ENCODE data around the gene CPA1. TPM values are rescaled to one million over a fixed set of nuclear protein-coding genes. Genes with fewer than 3 reads are reported as not detected.

The CPA1 gene
- total RNA-seq, 1 experiment from 2014 or later, result not detected

GRCh38 chr7:130432886-130433285 lies 52.6 kb downstream of the CPA1 start:
- Histone ChIP-seq H4K20me1 (ENCODE audit: control insufficient read depth, insufficient read depth, insufficient read length) (no peaks in the 10 kb centered on the region), H3K4ac (ENCODE audit: low read depth, low read length) (no peak overlapping the region), H4K5ac (ENCODE audit: insufficient read length, low read depth, low read length) (no peak overlapping the region), H3K9ac (ENCODE audit: extremely low read depth, insufficient read length, low read length) (no peak overlapping the region), H3T11ph (ENCODE audit: low read length) (no peak overlapping the region), H4K8ac (replicated peaks; ENCODE audit: insufficient read length, low read depth, low read length) (no peak overlapping the region), H3K27me3 (ENCODE audit: insufficient read depth, low read length) (no peaks in the 10 kb centered on the region), H3K56ac (ENCODE audit: insufficient read length, low read depth, low read length) (no peak overlapping the region), H3K4me2 (ENCODE audit: insufficient read depth, insufficient read length, low read length) (no peak overlapping the region), H2BK120ac (ENCODE audit: low read depth, low read length, poor library complexity, severe bottlenecking) (no peak overlapping the region), H3K23me2 (ENCODE audit: insufficient read length, low read depth, low read length, poor library complexity, severe bottlenecking) (no peaks in the 10 kb centered on the region), H3K14ac (ENCODE audit: insufficient read depth, low read length) (no peak overlapping the region), H2BK12ac (ENCODE audit: insufficient read length, low read depth, low read length) (no peak overlapping the region), H2BK15ac (ENCODE audit: low read depth, low read length) (no peak overlapping the region), H2BK5ac (ENCODE audit: insufficient read length, low read length) (no peak overlapping the region), H3K23ac (ENCODE audit: insufficient read length, low read depth, low read length) (no peak overlapping the region), H3K79me1 (ENCODE audit: insufficient read depth, low read depth, low read length, poor library complexity, severe bottlenecking) (no peaks in the 10 kb centered on the region), H2AK5ac (ENCODE audit: insufficient read length, low read length) (no peak overlapping the region), H3K79me2 (ENCODE audit: insufficient read depth, low read length) (no peaks in the 10 kb centered on the region), H3K27ac (ENCODE audit: insufficient read length, low read depth, low read length) (no peak overlapping the region), H3K9me3 (ENCODE audit: control insufficient read depth, low read depth, low read length) (no peaks in the 10 kb centered on the region), H4K91ac (ENCODE audit: insufficient read length, low read depth, low read length) (no peak overlapping the region), H2AFZ (ENCODE audit: low read length) (no peak overlapping the region), H3K4me1 (ENCODE audit: insufficient read depth, low read length) (no peaks in the 10 kb centered on the region; the same call in 1 of the 2 replicates), H3K18ac (ENCODE audit: insufficient read length, low read depth, low read length) (no peak overlapping the region), H2BK20ac (ENCODE audit: low read depth, low read length, poor library complexity, severe bottlenecking) (no peak overlapping the region)
- H3K4me1 Mint-ChIP-seq, result peaks cover 0 to 4% of the 10 kb centered on the region in 2 experiments; a peak in 2 of 4 replicates
- no peak overlapping the region for H3K27ac Mint-ChIP-seq
- DNase-seq, result no peak
- no peak for TF ChIP-seq CTCF (conservative IDR thresholded peaks at IDR 0.05)
- WGBS (ENCODE audit: extremely low coverage, insufficient read length, low lambda C conversion rate), result no CpG with 5 or more reads among the region's 3 CpGs
- H3K9me3 Mint-ChIP-seq, result no peaks in the 10 kb centered on the region
- H3K4me3 Mint-ChIP-seq, result no peak overlapping the region
- H3K36me3 Mint-ChIP-seq (ENCODE audit: insufficient read depth in 1 of 3, low read depth in 3 of 3), result no peaks in the 10 kb centered on the region; a peak in 1 of 7 replicates
- H3K27me3 Mint-ChIP-seq (ENCODE audit: low read depth), result no peaks in the 10 kb centered on the region
